CD4-positive, alpha-beta T cell treated with Interleukin-2 at 100 ng/mL for 4 hours (primary cell): ENCODE results near the gene IGSF9B.

ENCODE experiments used
- DNase-seq: peaks from one replicate; pipeline ENCODE4 v3.0.0-alpha.2; 2020; ENCODE audit warnings: low spot score

The IGSF9B gene

DNA sequence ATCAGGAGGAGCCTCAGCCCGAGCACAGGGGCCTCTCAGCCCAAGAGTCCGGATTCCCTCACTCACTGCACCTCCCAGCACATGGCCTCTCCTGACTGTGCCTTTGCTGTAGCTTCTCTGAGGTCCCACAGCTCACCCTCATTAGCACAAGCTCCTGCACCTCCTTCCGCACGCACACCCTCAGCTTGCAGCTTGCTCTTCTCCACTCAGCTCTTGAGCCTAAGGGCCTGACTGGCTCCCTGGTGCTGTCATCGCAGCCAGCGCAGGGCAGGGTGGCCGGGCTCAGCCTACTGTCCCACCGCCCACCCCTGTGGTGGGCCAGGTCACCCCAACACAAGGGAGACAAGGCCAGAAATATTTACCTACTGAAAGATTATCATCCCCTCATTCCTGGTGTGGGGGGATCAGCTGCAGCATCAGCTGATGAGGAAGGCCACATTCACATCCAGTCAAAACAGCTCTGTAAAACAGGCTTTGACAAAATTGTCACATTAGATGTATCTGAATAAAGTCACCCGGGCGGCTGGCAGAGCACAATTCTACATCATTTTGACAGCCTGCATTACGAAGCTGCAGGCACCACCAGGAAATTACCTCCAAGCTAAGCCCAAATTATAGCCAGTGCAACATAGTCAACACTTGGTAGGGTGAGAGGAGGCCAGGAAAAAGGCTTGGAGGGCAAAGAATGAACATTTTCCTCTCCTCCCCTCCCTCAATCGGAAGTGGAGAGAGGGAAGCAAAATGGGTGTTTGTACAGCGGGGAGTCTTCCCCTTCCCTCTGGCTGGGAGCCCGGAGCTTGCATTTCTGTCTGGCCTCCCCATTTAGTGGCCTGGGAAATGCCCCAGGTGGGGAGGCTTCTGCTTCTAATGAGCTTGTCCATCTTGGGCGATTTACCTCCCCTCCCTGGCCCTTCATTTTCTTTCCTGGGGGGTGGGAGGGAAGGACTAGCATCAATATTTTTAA is 29.5 kb upstream of the IGSF9B start:
- DNase-seq: no peak

DNA sequence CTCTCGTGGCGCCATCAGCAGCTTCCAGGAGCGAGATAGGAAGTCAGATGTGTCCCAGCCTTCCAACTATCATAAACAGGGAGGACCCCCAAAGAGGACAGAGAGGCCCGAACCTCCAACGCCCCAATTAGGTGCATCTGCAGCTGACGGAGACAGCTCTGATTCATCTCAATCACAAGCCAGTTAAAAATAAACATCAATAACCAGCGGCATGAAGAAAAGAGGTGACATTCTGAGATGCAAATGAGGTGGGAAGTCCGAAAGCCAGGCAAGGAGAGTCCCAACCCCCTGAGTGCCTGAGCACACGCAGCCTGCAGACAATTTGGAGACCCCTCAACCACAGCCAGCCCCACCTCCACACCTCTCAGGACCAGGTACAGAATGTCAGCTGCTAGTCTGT is 28.1 kb upstream of the IGSF9B start:
- DNase-seq: no peak

DNA sequence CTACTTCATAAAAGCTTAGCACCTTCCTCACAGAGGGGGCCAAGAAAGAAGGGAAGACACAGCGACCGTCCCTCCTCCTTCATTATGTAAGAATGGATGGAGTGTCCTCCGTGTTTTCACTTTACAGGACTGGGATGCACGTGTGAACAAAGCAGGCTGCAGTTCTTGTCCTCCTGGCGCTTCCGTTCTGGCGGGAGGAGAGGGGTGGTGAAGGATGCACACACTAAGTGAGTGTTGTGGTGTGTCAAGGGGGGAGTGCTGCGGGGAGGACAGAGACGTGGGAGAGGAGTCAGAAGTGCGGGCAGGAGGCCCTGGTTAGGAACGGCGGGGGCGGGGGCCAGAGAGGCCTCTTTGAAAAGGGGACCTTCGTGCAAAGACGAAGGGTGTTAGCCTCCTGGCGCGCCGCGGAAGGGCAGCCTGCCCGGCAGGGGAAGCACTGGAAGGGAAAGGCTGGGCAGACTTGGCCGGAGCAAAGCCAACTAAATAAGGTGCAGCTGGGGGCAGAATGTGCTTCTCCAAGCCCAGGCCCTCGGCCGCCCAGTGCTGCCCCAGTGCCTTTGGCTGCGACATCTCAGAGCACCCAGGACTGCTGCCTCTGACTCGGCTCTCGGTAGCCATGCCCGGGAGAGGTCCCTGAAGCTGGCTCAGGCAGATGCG is 27.0 kb upstream of the IGSF9B start:
- DNase-seq: no peak

DNA sequence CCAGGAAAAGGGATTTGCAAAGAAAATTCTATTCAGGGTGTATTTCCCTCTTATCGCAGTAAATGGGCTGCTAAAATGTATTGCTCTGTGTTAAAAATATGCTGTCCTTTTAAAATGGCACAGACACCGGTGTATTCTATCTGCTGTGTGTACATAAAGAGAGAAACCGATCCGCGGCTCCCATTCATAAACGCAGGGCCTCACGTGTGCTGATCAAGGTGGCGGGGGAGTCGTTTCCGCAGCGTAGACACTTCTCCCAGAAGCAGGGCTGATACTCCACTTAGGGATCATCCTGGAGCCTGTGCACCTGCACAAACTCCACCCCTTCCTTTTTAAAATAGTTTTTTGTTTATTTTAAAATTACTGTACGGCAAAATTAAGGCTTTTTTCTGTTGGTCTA is 26.1 kb upstream of the IGSF9B start:
- DNase-seq: no peak

DNA sequence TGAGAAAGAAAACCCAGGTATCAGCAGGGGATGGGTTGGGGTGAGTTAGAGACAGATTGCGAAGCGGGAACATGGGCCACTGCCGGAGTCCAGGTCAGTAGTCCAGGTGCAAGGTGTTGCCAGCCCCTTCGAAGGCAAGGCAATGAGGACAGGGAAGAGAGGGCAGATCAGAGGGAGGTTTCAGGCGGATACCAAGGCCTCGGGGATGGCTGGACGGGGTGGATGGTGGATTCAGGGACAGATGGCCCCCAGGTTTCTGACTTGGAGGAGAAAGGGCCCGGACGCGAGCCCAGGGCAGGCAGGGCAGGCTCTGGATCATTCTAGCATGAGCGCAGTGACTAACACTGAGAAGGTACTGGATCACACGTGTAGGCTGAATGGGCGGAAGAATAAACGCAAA is 25.4 kb upstream of the IGSF9B start:
- no peak for DNase-seq

DNA sequence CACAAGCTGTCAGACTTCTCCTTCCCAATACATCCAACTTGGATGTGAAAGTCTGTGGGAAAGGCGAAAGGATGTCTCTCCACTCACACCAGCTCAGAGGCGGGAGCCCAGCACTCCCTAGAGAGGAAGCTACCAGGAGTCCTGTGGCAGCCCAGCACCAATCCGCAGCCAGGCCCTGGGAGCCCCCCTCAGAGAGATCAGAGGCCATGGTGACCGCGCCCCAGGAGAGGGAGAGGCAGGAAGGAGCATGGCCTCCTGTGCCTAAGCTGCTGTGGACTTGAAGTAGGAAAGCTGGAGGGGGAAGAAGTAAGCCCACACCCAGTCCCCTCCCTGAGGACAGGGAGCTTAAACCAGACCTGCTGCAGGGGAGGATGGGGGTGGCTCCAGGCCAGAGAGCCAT is 24.4 kb upstream of the IGSF9B start:
- no peak for DNase-seq

DNA sequence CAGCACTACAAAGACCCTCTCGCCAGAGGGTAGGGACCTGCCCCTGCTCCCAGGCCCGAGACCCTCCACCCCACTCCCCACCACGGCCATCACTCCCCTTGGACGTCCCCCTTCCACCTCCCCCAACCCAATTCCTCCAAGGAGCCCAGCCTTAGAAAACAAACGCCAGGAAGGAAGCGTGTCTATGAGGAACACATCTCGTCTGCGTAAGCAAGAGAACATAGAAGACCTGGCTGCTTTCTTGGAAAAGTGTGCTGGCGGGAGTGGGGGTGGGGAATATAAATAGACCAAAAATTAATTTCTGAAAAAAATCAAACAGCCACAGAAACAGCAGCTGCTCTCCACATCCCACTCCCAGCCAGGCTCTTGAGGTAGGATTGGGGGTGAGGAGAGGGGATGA is 23.9 kb upstream of the IGSF9B start:
- DNase-seq: no peak

DNA sequence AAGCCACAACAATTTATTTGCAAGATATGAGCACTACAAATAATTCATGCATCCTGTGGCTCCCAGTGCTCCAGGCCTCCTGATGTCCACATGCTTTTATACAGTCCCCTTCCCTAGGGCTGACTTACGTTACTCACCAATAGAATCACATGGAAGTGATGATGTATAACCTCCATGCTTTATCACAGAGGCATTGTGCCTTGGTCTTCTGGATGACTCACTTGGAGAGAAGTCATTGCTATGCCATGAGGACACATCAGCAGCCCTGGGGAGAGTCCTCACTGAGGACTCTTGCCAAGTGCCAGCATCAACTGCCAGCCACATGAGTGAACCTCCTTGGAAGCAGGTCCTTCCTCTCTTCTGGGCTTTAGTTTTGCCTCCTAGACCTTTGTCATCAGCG is 22.0 kb upstream of the IGSF9B start:
- DNase-seq: no peak

DNA sequence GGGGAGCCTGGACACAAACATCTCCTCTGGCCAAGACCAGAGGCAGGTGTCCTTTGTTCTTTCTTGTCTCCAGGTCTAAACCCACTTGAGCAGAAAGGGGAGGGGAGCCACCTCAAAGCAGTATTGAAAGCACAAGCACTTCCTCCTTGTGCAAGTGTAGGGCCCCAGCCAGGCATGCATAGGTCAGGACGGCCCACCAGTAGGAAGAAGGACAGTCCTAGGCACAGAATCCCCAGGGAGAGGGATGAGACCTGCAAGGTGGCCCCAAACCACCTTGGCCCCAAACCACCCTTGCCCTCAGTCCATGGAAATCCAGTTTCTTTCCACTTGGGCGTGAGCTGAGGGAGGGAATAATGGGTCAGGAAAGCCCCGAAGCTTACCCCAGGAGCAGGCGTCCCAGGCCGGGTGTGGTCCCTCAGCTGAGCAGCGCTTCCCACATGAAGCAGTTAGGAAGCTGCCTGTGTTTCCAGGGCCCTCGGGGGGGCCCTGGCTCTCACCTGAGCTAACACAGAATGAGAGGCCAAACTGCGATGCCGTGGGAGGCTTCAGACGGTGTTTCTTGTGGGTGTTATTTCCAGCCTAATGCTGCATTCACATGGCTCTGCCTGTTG is 20.4 kb upstream of the IGSF9B start:
- DNase-seq: no peak

DNA sequence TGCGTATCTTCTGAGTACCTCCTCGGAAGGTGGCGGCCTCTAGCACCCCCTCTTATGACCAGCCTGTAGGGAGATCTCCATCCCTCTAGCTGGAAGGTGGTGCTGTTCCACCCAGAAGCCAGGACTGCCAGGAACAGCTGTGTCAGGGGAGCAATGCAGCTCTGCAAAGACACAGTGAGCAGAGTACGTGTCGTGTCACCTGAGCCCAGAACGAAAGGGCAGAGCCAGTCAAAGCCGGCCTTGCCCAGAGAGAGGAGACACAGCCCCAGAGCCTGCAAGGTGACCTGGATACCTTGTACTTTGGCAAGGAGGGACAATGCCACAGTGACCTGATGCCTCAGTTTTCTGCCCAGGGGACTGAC is 18.7 kb upstream of the IGSF9B start:
- no peak for DNase-seq

DNA sequence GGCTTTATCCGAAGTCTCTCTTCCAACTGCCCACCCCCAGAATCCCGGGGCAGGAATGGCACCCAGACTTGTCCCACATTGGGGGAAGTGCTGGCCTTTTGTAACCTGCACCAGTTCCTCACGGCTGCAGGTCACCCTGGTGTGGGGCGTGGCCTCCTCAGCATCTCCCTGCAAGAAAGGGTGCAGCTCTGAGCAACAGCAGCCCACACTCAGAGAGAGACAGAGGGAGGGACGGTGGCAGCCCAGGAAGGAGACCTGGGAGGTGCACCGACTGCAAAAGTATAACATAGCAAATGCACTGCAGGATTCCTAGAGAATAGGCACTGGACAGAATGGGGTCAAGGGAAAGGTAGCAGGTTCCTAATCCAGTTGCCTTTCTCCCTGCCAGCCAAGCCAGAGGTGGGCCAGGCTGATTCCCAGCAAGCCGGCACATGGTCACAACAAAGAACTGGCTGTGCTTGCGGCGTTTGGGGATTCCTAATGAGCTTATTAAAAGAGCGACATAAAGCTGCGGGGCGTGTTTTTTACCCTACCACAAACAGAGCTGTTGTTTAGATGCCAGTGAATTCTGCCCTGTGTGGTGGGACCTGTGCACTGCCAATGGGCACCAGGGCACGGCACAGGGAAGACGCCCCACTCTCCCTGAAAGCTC is 18.2 kb upstream of the IGSF9B start:
- DNase-seq: no peak

DNA sequence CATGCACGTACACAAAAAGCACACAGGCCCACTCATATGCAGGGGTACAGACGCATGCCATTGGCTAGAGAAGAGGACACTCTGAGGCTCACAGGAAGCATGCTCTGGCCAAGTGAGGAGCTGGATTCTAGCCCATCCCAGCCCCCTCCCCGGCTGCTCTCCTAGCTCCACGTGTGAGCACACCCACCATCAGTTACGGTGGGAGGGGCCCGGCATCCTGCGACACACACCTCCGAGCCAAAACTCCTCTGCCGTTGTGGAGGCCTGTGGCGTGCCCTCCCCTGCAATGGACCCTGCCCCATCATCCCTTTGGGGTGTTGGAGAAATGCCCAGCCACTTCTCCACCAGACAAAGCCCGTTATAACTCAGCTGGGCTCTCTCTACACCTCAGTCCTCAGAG is 15.1 kb upstream of the IGSF9B start:
- DNase-seq: no peak

DNA sequence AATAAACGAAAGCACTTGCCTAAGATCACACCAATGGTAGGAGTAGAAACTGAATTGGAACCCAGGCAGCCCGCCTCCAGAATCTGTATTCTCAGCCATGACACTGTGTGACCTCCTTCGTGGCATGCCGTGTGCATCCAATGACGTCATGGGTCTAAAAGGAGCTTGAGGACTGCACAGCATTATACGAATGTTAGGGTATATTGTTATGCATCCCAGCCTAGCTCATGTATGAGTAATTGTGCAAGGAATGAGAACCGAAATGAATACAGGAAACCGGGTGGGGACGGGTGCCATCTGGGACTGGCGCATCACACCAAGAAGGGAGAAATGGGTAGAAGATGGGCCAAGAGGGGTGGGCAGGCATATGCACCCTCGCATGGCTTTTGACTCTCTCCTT is 12.3 kb upstream of the IGSF9B start:
- no peak for DNase-seq

DNA sequence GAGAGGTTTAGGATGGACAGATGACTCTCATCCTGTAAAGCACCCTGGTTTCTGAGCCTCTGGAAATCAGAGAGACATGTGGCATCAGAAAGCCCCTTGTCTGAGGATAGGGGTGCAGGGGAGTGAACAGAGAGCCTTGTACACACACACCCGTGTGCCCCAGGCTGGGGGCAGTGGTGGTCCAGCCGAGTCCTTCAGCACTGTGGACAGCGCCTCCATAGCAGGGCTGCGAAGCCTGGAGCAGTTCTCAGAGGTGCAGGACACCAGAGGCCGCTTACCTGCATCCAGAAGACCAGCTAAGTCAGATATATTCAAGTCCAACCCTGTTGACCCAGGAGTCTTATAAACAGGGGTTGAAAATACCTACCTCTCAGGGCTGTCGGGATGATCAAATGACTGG is 11.5 kb upstream of the IGSF9B start:
- no peak for DNase-seq

DNA sequence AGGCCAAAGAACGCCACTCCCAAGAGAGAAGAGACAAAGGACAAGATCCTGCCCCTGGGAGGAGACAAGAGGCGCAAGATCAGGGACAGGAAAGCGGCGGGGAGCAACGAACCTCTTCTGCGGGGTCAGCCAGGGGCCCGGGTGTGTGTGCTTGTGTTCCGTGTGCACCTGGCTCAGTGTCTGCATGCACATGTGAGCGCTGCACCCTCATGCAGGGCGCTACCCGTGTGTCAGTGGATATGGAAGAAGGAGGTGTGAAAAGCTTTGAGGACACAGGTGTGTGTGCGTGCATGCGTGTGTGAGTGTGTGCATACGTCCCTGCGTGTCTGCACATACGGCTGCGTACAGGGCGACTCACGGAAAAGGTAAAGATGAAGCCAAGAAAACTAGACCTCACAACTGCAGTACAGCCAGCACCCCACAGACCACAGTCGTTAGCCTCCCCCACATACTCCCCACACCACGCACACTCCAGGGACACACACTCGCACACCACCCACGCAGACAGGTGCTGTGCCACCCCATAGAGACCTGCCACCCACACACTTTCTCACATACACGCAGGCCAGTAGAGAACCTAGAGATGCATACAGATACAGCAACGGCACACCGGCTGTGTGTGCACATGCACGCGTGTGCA is 11.0 kb upstream of the IGSF9B start:
- no peak for DNase-seq

DNA sequence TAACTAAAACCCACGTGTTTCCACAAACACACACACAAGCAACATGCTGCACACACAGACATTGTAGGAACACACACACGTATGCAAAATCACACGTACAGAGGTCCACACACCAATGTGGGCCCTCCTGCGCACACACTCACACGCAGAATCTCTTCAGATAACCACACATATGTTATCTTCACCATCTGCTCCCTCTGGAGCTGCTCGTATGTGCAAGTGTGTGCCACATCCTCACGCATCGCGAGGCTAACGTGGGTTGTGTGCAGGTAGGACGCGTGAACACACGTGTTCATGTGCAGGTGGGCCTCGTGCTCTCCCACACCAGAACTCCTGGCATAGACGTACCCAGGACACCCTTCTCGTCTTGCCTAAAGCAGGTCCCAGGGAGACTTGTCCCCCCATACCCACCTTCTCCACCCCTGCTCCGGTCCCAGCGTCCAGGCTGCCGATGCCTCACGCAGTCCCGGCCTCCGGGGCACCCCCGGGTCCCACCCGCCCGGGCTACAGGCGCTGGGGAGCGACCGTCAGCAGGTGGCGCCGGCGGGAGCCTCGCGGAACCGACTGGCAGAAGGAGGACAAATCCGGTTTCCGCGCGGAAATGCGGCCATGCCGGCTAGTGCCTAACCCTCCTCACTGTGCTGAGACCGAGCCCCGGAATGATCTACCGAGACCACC is 10.3 kb upstream of the IGSF9B start:
- peak; percentile 62 for DNase-seq

DNA sequence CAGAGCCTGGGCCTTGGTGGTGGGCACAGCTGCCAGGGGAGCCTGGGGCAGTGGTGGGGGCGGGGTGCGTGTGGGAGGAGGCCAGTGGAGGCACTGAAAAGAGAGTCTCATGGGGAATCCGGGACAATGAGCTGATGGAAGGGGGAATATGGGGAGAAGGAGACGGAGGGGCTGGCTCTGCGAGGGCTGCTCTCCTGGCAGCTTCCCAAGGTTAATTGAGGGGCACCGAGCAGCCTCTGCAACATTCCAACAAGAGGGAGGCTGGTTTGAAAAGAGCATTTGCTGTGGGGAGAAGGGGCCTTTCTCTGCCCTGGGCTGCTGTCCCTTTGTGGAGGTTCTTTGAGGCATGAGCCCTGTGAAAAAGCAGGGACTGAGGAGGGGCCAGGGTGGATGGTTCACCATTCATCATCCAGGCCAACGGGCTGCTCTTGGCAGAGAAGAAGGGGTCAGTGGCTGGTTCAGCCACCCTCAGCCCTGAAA is 9.4 kb upstream of the IGSF9B start:
- DNase-seq: no peak

DNA sequence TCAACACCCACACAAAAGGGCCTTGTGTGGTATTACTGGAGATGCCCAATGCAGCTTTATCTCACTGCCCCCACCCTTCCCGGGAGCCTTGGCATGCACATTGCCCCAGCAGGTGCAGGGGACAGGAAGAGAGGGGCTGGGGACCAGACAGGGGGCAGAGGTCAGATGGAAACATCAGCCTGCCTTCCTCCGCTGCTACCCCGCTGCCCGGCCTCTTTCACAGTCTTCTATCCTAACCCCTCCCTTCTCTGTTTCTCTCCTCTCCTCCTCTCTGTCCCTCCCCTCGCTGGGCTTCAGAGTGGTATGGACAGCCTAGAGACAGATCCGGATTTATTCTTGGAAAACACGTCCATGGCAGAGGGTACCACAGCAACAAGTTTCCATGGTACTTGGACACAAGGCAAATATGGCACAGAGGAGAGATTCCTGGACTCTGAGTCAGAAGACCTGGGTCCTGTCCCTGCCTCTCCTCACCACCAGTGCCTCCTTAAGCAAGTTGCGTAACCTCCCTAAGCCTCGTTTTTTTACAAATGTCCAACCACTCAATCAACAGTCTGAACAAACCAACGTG is 8.3 kb upstream of the IGSF9B start:
- no peak for DNase-seq

DNA sequence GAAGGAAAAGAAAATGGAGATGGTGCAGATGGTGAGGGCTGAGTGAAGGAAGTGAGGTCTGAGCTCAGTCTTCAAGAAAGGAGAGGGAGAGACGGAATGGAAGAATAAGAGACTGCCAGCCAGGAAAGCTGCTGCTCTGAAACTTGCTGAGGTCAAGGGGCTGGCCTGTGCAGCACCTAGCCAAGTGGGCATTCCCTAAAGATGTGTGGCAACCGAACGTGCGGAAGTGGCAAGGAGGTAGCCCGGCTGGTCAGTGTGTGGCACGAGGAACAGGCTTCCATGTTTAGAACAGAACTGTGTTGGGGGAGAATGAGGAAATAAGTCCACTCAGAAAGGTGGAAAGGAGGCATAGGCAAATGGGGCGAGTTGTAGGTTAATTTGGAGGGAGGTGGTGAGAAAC is 7.6 kb upstream of the IGSF9B start:
- DNase-seq: no peak

DNA sequence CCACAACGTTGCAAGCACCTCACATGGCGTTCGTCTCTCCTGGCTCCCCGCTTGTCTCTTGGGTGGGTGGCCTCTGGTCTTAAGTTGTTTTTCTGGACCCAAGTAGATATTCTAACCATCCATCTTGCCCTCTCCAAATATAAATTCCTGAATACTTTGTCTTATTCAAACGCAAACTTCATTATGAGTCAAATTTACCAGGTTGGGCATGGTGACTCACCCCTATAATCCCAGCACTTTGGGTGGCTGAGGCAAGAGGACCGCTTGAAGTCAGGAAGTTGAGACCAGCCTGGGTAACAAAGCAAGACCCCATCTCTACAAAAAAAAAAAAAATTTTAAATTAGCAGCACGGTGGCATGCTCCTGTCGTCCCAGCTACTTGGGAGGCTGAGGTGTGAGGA is 5.1 kb upstream of the IGSF9B start:
- no peak for DNase-seq

DNA sequence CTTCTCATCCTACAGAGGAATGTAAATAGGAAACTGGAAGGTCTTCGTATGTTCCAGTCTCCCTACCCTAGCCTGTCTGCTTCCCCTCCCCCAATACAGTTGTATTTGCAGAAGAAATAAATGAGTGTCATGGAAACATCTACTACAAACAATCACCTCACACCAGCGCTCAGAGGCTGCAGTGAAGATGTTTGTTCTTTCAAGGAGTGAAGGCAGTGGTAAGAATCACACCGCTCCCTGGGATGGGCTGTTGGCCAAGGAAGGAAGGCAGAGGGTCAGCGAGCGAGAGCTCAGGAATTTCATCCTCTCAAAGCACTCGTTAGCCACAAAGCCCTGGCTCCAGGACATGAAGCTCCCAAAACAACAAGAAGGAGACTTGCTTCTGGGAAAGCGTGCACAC is 1.1 kb upstream of the IGSF9B start:
- DNase-seq: no peak
